HepG2 (cell line): Measurements from ENCODE around the gene PLSCR1.

ENCODE experiments used
- ARNT ChIP-seq: fragments of 450-650 bp; IDR thresholded peaks from 2 replicates; pipeline ENCODE4 v1.6.1; 2017
- CREB1 ChIP-seq, 2 experiments: fragments of 450-650 bp in 1 of 2; IDR thresholded peaks; 2 replicates each; pipeline ENCODE4 v1.6.1; 2016 to 2017; ENCODE audit warnings: control low read depth in 1 of 2, mild to moderate bottlenecking in 1 of 2, missing compliant biosample characterization in 1 of 2, missing genetic modification characterization in 1 of 2
- CTCF ChIP-seq: sonication (generic); formaldehyde crosslinking; IDR thresholded peaks from 2 replicates; pipeline ENCODE4 v1.5.0; 2020; ENCODE audit warnings: mild to moderate bottlenecking, missing genetic modification reagents, moderate library complexity
- POLR2A ChIP-seq, 2 experiments: IDR thresholded peaks; 2 replicates each; pipeline ENCODE4 v1.6.1; 2011; ENCODE audit warnings: low read depth in 2 of 2, low read length in 2 of 2, mild to moderate bottlenecking in 1 of 2, moderate library complexity in 1 of 2; ENCODE audit not compliant: insufficient read depth in 1 of 2
- SIN3A ChIP-seq: IDR thresholded peaks from 2 replicates; pipeline ENCODE4 v1.6.1; 2011; ENCODE audit warnings: low read depth, mild to moderate bottlenecking, control low read depth, low read length, borderline replicate concordance
- TCF7L2 ChIP-seq: IDR thresholded peaks from 2 replicates; pipeline ENCODE4 v1.6.1; 2011; ENCODE audit warnings: mild to moderate bottlenecking, low read depth, low read length, moderate library complexity
- ZFP36 ChIP-seq: fragments of 150-350 bp; IDR thresholded peaks from 2 replicates; pipeline ENCODE4 v1.6.1; 2018; ENCODE audit warnings: borderline replicate concordance, low read length, low read depth; ENCODE audit not compliant: partially characterized antibody
- TF ChIP-seq, protein P1 (sequence below): sonication (generic); formaldehyde crosslinking; IDR thresholded peaks from 2 replicates; pipeline ENCODE4 v1.4.0; 2020; ENCODE audit warnings: missing genetic modification reagents

GRCh38 chr3:146468671-146469149, 75.7 kb downstream of the PLSCR1 start:
- TF ChIP-seq SIN3A, result no peak
- TF ChIP-seq ZFP36, result no peak
- TF ChIP-seq POLR2A (IDR thresholded peaks at IDR 0.05; ENCODE audit: insufficient read depth in 1 of 2, low read depth in 2 of 2, low read length in 2 of 2), result no peak
- TF ChIP-seq, protein P1, sequence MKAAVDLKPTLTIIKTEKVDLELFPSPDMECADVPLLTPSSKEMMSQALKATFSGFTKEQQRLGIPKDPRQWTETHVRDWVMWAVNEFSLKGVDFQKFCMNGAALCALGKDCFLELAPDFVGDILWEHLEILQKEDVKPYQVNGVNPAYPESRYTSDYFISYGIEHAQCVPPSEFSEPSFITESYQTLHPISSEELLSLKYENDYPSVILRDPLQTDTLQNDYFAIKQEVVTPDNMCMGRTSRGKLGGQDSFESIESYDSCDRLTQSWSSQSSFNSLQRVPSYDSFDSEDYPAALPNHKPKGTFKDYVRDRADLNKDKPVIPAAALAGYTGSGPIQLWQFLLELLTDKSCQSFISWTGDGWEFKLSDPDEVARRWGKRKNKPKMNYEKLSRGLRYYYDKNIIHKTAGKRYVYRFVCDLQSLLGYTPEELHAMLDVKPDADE (CRISPR knock-in tag), result no peak
- no peak for TF ChIP-seq CREB1 (IDR thresholded peaks at IDR 0.05)
- no peak for TF ChIP-seq CREB1 (CRISPR knock-in tag; IDR thresholded peaks at IDR 0.05)
- TF ChIP-seq TCF7L2, result no peak
- TF ChIP-seq CTCF, result no peak
- no peak for TF ChIP-seq ARNT
